Colon (tissue), 2 donors: ENCODE data around the gene CEP120.

Experiments used
- FAIRE-seq: peaks from 2 replicates; lab custom pipeline; 2012; peaks lifted over from hg19 to GRCh38; lab: Jason Lieb, UNC
- donor health status: control.
- donor health status: control.

Gene CEP120

DNA sequence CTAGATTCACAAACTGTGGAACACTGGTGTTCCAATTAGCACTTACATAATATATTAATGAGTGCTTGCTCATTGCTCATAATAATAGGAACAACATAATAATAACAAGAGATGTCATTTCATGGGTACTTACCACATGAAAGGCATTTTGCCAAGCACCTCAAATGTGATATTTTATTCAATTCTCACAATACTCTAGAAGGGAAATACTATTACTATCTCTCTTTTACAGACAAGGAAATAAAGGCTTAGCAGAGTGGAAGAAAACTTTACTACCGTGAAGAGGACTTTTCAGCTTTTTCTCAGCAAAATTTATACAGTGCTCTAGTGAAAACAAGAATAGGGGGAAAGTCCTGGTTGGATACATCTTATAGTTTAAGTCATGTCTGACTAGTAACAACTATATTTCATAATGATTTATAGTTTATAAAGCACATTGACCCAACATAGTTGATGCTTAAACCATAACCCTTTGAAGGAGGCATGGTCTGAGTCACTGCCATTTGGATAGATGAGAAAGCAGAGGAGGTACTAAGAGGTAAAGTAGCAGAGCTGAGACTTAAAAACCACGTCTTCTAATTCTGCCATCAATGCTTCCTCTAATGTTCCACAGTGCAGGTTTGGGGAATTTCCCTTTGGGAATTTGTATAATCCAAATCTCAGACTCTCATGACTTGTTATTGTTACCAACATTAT is 124.7 kb downstream of the CEP120 start:
- no peak for FAIRE-seq

DNA sequence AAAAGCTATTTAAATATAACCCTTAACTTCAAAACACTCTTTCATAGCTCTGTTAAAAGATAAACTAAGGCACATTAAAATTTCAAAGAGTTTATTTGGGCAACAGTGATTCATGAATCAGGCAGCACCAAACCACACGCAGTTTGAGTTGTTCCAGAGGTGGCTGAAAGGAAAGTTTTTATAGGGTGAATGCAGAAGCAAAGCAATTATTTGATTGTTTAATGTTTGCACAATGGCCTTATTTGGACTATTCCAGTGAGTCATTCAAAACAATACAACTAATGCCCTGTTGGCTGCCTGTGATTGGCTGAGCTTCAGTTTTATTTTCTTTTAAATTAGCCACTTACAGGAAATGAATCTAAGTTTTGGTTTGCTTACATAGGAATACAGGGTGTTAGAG is 125.3 kb downstream of the CEP120 start:
- FAIRE-seq, result no peak

DNA sequence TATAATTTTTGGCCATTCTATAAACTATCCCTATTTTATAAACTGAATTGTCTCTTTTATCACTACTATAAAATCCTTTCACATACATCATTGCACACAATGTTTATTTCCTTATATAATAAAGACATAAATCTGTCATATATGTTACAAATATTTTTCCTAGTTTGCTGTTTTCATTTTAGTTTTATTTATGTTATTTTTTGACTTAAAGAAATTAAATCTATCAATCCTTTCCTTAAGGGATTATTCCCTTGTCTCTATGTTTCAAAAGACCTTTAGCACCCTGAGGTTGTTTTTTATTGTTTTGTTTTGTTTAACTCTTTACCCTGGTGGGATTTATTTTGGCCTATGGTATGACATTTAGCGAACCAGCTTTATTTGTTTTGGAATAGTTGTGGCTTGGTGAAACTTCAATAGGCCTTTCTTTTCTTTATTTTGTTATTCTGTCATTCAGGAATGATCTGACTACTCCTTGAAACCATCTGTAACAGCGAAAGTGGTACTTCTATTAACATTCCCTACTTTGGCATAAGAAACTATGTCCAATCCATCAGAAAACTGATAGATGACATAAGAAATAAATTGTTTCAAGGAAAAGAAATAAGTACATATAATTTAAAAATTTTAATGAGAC is 125.9 kb downstream of the CEP120 start:
- peak; percentile 86 for FAIRE-seq
